ENCODE results near the gene IFTAP. TPM values are rescaled to one million over a fixed set of nuclear protein-coding genes. Genes with fewer than 3 reads are reported as not detected.
A peak's percentile ranks its signal among the peaks of the same experiment; 100 is the strongest.
"Not testable (repeated sequence)": the region's sequence is repeated elsewhere in the genome, so short reads cannot be mapped to it uniquely, and the experiment has no call there.

Gene IFTAP
- total RNA-seq, 1 experiment from 2014 or later = 79.2 TPM

GRCh38 chr11:36638556-36638955 lies 44.3 kb downstream of the IFTAP start:
- no peak for DNase-seq (ENCODE audit: low spot score)

DNA sequence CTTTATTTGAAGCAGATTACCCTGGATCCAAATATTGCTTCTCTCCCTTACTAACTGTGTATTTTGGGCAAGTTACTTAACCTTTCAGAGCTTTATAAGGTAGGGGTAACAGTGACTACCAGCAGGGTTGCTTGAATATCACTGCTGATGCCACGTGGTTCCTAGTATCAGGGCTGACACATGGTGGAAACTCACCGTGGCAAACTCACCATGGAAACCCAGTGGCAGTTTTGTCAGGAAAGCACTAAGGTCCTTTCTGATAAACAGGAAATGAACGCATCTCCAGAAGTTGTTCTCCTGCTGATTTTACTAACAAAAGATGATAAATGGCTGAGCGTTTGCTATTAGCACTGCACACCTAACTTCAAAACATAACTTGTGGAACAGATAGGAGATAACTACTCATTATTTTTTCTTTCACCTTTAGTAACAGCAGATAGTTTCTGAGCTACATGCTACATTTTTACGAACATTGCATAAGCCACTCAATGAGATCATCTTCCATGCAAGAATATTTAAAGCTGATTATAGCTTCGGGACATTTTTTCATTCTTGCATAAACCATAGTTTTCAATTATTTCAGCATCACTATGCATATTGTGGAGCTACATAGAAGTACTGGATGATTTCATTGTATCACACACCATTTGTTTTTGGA lies 63.4 kb downstream of the IFTAP start:
- peak; percentile 17 for DNase-seq (ENCODE audit: low spot score)

- DNase-seq (ENCODE audit: low spot score) = peak; percentile 16
Measured at GRCh38 chr11:36661359-36661758, 67.1 kb downstream of the IFTAP start.

DNA sequence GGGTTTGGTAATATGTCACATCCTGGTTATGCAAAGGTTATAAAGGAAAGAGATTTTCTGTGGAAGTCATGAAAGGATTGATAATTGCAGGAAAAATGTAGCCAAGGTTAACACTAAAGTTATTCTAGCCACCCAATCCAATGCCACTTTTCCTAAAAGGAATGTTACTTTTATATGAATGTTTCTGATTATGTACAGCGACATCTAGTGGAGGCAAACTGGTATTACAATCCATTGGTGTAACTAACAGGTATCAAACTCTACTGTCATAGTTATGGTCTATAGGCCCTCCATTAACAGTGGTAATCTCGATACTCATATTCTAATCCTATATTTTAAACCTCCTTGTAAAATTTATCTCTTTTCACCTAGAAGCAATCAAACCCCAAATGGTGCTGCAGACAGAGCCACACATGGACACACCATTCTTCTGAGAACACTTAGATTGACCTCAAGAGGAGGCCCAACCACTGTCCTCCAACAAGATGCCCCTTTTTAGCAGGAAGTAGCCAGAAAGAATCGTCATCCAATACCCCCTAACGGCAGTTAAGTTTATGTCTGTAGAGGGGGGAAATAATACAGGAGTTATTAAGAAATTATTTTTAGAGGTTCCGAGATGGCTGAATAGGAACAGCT lies 78.6 kb downstream of the IFTAP start:
- peak; percentile 48 for DNase-seq (ENCODE audit: low spot score)

DNA sequence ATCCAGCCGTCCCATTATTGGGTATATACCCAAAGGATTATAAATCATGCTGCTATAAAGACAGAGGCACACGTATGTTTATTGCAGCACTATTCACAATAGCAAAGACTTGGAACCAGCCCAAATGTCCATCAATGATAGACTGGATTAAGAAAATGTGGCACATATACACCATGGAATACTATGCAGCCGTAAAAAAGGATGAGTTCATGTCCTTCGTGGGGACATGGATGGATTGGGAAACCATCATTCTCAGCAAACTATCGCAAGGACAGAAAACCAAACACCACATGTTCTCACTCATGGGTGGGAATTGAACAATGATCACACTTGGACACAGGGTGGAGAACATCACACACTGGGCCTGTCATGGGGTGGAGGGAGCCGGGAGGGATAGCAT lies 85.2 kb downstream of the IFTAP start:
- DNase-seq (ENCODE audit: low spot score) = not testable (repeated sequence)

DNA sequence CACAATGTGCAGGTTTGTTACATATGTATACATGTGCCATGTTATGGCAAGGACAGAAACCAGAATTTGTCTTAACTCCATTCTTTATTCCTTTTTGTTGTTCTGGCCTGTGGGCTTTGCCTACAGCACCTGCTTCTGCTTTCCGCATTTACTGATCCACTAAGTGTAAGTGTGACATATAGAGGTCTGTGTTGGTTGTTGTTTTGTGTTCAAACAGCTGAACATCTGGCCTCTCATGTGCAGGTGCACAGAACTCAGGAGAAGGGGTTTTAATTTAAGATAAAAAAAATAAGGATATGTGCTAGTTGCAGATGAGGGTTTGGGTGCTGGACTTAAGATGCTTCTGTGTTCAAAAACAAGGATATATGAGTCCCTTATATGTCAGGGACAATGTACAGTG lies 89.5 kb downstream of the IFTAP start:
- DNase-seq (ENCODE audit: low spot score) = no peak

GRCh38 chr11:36684840-36685801 lies 90.8 kb downstream of the IFTAP start:
- no peak for DNase-seq (ENCODE audit: low spot score)

- DNase-seq (ENCODE audit: low spot score) = no peak
Measured at GRCh38 chr11:36688132-36688531, 93.8 kb downstream of the IFTAP start.

DNA sequence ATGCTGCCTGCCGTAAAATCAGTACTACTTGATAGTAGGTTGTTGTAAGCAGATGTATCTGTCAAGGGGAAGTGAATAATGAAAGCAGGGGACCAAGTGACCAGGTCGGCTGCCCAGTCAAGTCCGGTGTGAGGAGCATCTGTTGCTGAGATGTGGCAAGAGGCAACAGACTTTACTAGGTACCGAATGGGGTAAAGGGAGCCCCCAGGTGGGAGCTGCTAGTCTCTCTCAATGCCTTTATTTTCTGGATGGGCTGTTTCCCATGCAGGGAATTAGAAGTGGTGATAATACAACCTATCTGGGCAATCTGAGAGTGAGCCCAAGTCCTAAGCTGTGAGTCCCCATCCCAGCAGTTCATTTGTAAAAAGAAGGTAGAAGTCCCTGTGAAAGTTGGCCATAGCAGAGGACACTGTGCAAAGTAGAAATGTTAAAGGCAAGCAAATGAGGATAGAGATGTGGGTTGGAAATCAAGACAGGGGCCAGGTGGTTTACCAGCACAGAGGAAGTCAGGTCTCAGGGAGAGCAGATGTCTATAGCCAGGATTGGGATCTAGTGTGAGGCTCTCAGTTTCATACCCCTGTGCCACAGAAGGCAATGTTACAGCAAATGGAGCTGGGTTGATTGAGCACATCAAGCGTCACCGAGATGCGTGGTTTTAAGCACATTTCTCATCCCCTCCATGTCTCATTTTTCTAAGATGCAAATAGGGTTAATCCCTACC lies 94.4 kb downstream of the IFTAP start:
- no peak for DNase-seq (ENCODE audit: low spot score)

GRCh38 chr11:36689442-36689841 lies 95.1 kb downstream of the IFTAP start:
- DNase-seq (ENCODE audit: low spot score) = no peak

GRCh38 chr11:36692704-36693103 lies 98.4 kb downstream of the IFTAP start:
- DNase-seq (ENCODE audit: low spot score) = no peak

GRCh38 chr11:36693139-36693843 lies 99.0 kb downstream of the IFTAP start:
- no peak for DNase-seq (ENCODE audit: low spot score)

- no peak for DNase-seq (ENCODE audit: low spot score)
Measured at GRCh38 chr11:36695111-36695510, 100.8 kb downstream of the IFTAP start.

DNA sequence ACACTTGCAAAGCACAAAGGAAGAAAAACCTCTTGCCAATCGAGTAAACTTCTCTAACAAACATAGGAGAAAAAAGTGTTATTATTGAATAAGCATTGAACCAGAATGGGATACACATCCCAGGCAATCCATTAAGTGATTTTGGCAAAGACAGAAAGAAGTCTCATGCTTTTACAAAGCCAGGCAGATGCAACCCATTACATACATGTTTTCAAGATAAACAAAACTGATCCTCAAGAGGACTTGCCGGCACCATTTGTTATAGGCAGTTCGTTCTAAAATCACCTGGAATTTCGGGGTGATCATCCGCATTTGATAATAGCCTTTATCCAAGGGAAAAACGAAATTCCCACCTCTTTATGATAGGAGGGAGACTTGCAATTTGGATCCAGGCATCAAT lies 101.3 kb downstream of the IFTAP start:
- no peak for DNase-seq (ENCODE audit: low spot score)

- DNase-seq (ENCODE audit: low spot score) = no peak
Measured at GRCh38 chr11:36696550-36696949, 102.2 kb downstream of the IFTAP start.

- DNase-seq (ENCODE audit: low spot score) = no peak
Measured at GRCh38 chr11:36699271-36699670, 105.0 kb downstream of the IFTAP start.

GRCh38 chr11:36700246-36700645 lies 105.9 kb downstream of the IFTAP start:
- no peak for DNase-seq (ENCODE audit: low spot score)

DNA sequence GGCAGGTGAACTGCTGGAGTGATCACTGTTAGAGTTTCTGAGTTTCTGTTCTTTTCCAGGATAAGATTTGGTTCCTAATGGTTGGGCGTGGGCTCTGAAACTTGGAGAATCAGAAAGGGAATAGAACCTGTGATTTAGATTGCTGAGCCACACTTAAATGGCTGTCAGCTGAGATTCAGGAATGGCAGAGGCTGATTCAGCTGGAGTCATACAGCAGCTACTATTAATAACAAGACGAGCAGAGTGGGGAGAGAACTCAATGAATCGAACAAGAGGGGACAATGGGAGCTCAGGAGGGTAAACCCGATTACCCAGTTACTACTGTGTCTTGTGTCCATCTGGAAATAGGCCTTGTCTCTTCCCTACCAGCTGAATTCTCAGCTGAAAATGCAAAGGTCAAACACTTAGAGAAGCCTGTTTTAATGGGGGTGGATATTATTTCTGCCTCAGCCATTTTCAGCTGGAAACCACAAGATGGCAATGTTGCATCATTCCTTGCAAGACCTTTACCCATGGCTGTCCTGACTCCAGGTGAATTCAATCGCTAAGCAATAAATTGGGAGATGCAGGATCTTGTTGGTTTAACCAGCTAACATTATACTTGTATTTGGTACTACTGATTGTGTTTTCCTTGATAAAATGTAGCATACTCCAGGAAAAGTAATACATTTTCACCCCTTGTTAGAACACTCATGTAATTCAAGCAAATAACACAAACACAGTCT lies 108.2 kb downstream of the IFTAP start:
- DNase-seq (ENCODE audit: low spot score) = peak; percentile 60

DNA sequence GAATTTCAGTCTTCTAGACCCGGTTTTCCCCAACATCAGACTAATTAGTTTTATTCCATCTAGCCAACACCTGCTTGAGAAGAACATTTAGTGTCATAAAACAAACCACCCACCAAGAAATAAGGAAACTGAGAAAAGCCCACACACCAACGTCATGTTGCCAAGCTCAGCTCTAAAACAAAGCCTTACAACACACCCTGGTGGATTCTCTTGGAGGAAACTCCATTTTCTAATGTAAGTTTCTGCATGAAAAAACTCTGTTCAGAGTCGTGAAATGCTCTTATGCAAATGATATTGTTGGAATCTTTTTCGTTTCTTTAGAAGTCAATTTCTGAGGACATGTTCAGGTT lies 108.7 kb downstream of the IFTAP start:
- no peak for DNase-seq (ENCODE audit: low spot score)

All from A172 (cell line).